Activated CD8-positive, alpha-beta T cell treated with anti-CD3 and anti-CD28 coated beads for 36 hours (primary cell): Measurements from ENCODE around the gene KRTAP16-1. TPM values are rescaled to one million over a fixed set of nuclear protein-coding genes. Genes with fewer than 3 reads are reported as not detected.

Experiments
- ATAC-seq: fragments of 200-7000 bp; cut with Tn5 transposase; one replicate; pipeline ENCODE4 v1.10.0; 2021; ENCODE audit warnings: mild to moderate bottlenecking, moderate library complexity
- CTCF ChIA-PET: fragments of 350-600 bp; sonication (Branson Sonifier 250); formaldehyde crosslinking; loops from one replicate; lab custom pipeline; 2021; ENCODE audit warnings: antibody characterized with exemption; lab: Charles Lee
- POLR2A ChIA-PET: fragments of 350-600 bp; sonication (Branson Sonifier 250); formaldehyde crosslinking; loops from one replicate; lab custom pipeline; 2021; ENCODE audit warnings: antibody characterized with exemption; lab: Charles Lee
- DNase-seq: peaks from one replicate; pipeline ENCODE4 v3.0.0-alpha.2; 2020
- H3K27ac Mint-ChIP-seq: one replicate; pipeline ENCODE4 v1.8.0; 2021; ENCODE audit warnings: mild to moderate bottlenecking, mixed read lengths
- H3K27me3 Mint-ChIP-seq: one replicate; pipeline ENCODE4 v1.8.0; 2021; ENCODE audit warnings: mixed read lengths
- H3K36me3 Mint-ChIP-seq: one replicate; pipeline ENCODE4 v1.8.0; 2021; ENCODE audit warnings: low read depth, mixed read lengths
- H3K4me1 Mint-ChIP-seq: one replicate; pipeline ENCODE4 v1.8.0; 2021; ENCODE audit warnings: low read depth, mixed read lengths
- H3K4me3 Mint-ChIP-seq: one replicate; pipeline ENCODE4 v1.8.0; 2021; ENCODE audit warnings: mild to moderate bottlenecking, moderate library complexity, mixed read lengths
- H3K9me3 Mint-ChIP-seq: one replicate; pipeline ENCODE4 v1.8.0; 2021; ENCODE audit warnings: mixed read lengths
- CTCF ChIP-seq: fragments of 200-600 bp; IDR thresholded peaks from one replicate; pipeline ENCODE4 v1.8.0; 2022; ENCODE audit warnings: antibody characterized with exemption, mild to moderate bottlenecking
- intact Hi-C: fragments of 100-400 bp; cut with micrococcal nuclease; formaldehyde crosslinking; loops from one replicate; pipeline ENCODE4 v1.10.0; 2022
- total RNA-seq, 2 experiments: library from RNA; stranded (reverse); gene quantifications; one replicate each; pipeline ENCODE4 v1.2.3, GENCODE V29; 2021

The KRTAP16-1 gene
- total RNA-seq, 2 experiments from 2014 or later = not detected

GRCh38 chr17:41324180-41325075, 15.3 kb upstream of the KRTAP16-1 start:
- intact Hi-C loops = no loop called here
- Mint-ChIP-seq H3K4me1 (peaks cover 21% of the 10 kb centered on the region), H3K27ac (no peak overlapping the region), H3K4me3 (no peak overlapping the region), H3K36me3 (no peaks in the 10 kb centered on the region), H3K27me3 (no peaks in the 10 kb centered on the region), H3K9me3 (peaks cover 11% of the 10 kb centered on the region)
- peak; percentile 25 for TF ChIP-seq CTCF
- DNase-seq (peak; percentile 34), ATAC-seq (peak; percentile 60)
- ChIA-PET POLR2A (interaction anchor here (0.6 to 0.9 kb wide), 2 partner anchors 23 to 32 kb away, joined by 3 read pairs; no protein-coding TSS in a partner anchor), CTCF (no interaction called here)

- DNase-seq (no peak), ATAC-seq (no peak)
- Mint-ChIP-seq H3K4me3 (no peak overlapping the region), H3K27ac (no peak overlapping the region), H3K27me3 (no peaks in the 10 kb centered on the region), H3K4me1 (peaks cover 17% of the 10 kb centered on the region), H3K9me3 (peaks cover 11% of the 10 kb centered on the region), H3K36me3 (no peaks in the 10 kb centered on the region)
- ChIA-PET POLR2A (interaction anchor here (0.9 to 1.2 kb wide), 2 partner anchors 20 to 24 kb away, joined by 3 read pairs; partner anchors contain the start of gene KRTAP29-1), CTCF (interaction anchor here (0.7 to 2.7 kb wide), 34 partner anchors 8 to 515 kb away, joined by 3 to 22 read pairs (median 4); partner anchors contain the start of genes KRTAP16-1 and KRTAP29-1)
- no peak for TF ChIP-seq CTCF
- intact Hi-C loops = loop anchor here (2.0 kb wide), 1 partner anchor 414 kb away; no protein-coding TSS in a partner anchor
Observed at GRCh38 chr17:41322903-41323895, 14.1 kb upstream of the KRTAP16-1 start.

- Mint-ChIP-seq H3K27me3 (no peaks in the 10 kb centered on the region), H3K27ac (no peak overlapping the region), H3K4me3 (no peak overlapping the region), H3K9me3 (peaks cover 11% of the 10 kb centered on the region), H3K4me1 (peaks cover 15% of the 10 kb centered on the region), H3K36me3 (no peaks in the 10 kb centered on the region)
- ChIA-PET POLR2A (interaction anchor here (0.6 to 1.2 kb wide), 3 partner anchors 19 to 192 kb away, joined by 3 read pairs; partner anchors contain the start of gene KRTAP29-1), CTCF (interaction anchor here (0.6 to 2.7 kb wide), 39 partner anchors 9 to 515 kb away, joined by 3 to 22 read pairs (median 4); partner anchors contain the start of genes KRT39, KRTAP16-1 and KRTAP29-1)
- ATAC-seq = peak; percentile 74
- intact Hi-C loops = loop anchor here (2.0 kb wide), 1 partner anchor 413 kb away; no protein-coding TSS in a partner anchor
- peak; percentile 82 for TF ChIP-seq CTCF
- no peak for DNase-seq
Observed at GRCh38 chr17:41322094-41322902, 13.2 kb upstream of the KRTAP16-1 start.

GRCh38 chr17:41318231-41318630, 9.1 kb upstream of the KRTAP16-1 start:
- TF ChIP-seq CTCF = no peak
- POLR2A ChIA-PET = interaction anchor here (0.7 kb wide), 1 partner anchor 9 kb away, joined by 3 read pairs; the partner anchor contains the start of gene KRTAP16-1
- H3K27ac Mint-ChIP-seq = no peak overlapping the region
- H3K4me1 Mint-ChIP-seq = peaks cover 3% of the 10 kb centered on the region
- H3K4me3 Mint-ChIP-seq = no peak overlapping the region
- no peaks in the 10 kb centered on the region for H3K36me3 Mint-ChIP-seq
- CTCF ChIA-PET = interaction anchor here (0.9 kb wide), 1 partner anchor 231 kb away, joined by 3 read pairs; no protein-coding TSS in a partner anchor
- H3K9me3 Mint-ChIP-seq = peaks cover 11% of the 10 kb centered on the region
- DNase-seq (no peak), ATAC-seq (no peak)
- intact Hi-C loops = no loop called here
- no peaks in the 10 kb centered on the region for H3K27me3 Mint-ChIP-seq
